Dermis blood vessel endothelial cell (primary cell): ENCODE data around the gene TMEM253. TPM values are rescaled to one million over a fixed set of nuclear protein-coding genes. Genes with fewer than 3 reads are reported as not detected.
A peak's percentile ranks its signal among the peaks of the same experiment; 100 is the strongest.

Experiments used
- DNase-seq: peaks from one replicate; pipeline ENCODE4 v3.0.0; 2010
- total RNA-seq: library from RNA; depleted of rRNA; stranded (reverse); fragments of >200 nt; gene quantifications from 2 replicates; pipeline ENCODE4 v1.2.3, GENCODE V29; 2014

The TMEM253 gene
- total RNA-seq, 1 donor from 2014 or later = not detected

GRCh38 chr14:21106176-21106497, 5.3 kb downstream of the TMEM253 start:
- DNase-seq = no peak

GRCh38 chr14:21106498-21107282, 5.8 kb downstream of the TMEM253 start:
- DNase-seq = peak; percentile 88

- DNase-seq = no peak
Observed at GRCh38 chr14:21107283-21107800, 6.5 kb downstream of the TMEM253 start.

GRCh38 chr14:21108791-21109190, 7.9 kb downstream of the TMEM253 start:
- DNase-seq = no peak

GRCh38 chr14:21109377-21110138, 8.7 kb downstream of the TMEM253 start:
- DNase-seq = no peak

GRCh38 chr14:21112255-21112654, 11.4 kb downstream of the TMEM253 start:
- no peak for DNase-seq

- no peak for DNase-seq
Observed at GRCh38 chr14:21113369-21113768, 12.5 kb downstream of the TMEM253 start.

GRCh38 chr14:21118933-21119332, 18.1 kb downstream of the TMEM253 start:
- no peak for DNase-seq

- DNase-seq = no peak
Observed at GRCh38 chr14:21120686-21121085, 19.8 kb downstream of the TMEM253 start.

GRCh38 chr14:21121122-21121521, 20.3 kb downstream of the TMEM253 start:
- no peak for DNase-seq

GRCh38 chr14:21123429-21123828, 22.6 kb downstream of the TMEM253 start:
- DNase-seq = no peak

- no peak for DNase-seq
Observed at GRCh38 chr14:21133901-21134300, 33.0 kb downstream of the TMEM253 start.

GRCh38 chr14:21136024-21136423, 35.2 kb downstream of the TMEM253 start:
- peak; percentile 15 for DNase-seq

GRCh38 chr14:21142357-21142756, 41.5 kb downstream of the TMEM253 start:
- no peak for DNase-seq

- no peak for DNase-seq
Observed at GRCh38 chr14:21145437-21145836, 44.6 kb downstream of the TMEM253 start.

- DNase-seq = no peak
Observed at GRCh38 chr14:21149641-21150367, 48.9 kb downstream of the TMEM253 start.

Other genes with a start within 250 kb of the TMEM253 start
- not detected in 2 replicates for gene RNASE3, start 209.7 kb upstream of the TMEM253 start, total RNA-seq
- 0.14 TPM in 1 of 2 replicates, not detected in the other for gene RNASE2, start 145.6 kb upstream of the TMEM253 start, total RNA-seq
- gene METTL17, start 111.1 kb upstream of the TMEM253 start, total RNA-seq = 32.8 and 32.9 TPM in 2 replicates
- gene SLC39A2, start 101.8 kb upstream of the TMEM253 start, total RNA-seq = not detected in 2 replicates
- 3.3 and 3.6 TPM in 2 replicates for gene NDRG2, start 76.0 kb upstream of the TMEM253 start, total RNA-seq
- not detected in 2 replicates for gene TPPP2, start 70.8 kb upstream of the TMEM253 start, total RNA-seq
- not detected in 2 replicates for gene RNASE13, start 66.3 kb upstream of the TMEM253 start, total RNA-seq
- not detected in 2 replicates for gene RNASE7, start 58.7 kb upstream of the TMEM253 start, total RNA-seq
- gene RNASE8, start 43.2 kb upstream of the TMEM253 start, total RNA-seq = not detected in 2 replicates
- gene ARHGEF40, start 30.8 kb upstream of the TMEM253 start, total RNA-seq = 6.2 and 7.3 TPM in 2 replicates
- 5.1 and 7.0 TPM in 2 replicates for gene ZNF219, start 2.4 kb upstream of the TMEM253 start, total RNA-seq
- gene OR5AU1, start 55.0 kb downstream of the TMEM253 start, total RNA-seq = not detected in 2 replicates
- 601 and 625 TPM in 2 replicates for gene HNRNPC, start 168.4 kb downstream of the TMEM253 start, total RNA-seq
- gene RPGRIP1, start 179.0 kb downstream of the TMEM253 start, total RNA-seq = 0.33 TPM in 1 of 2 replicates, not detected in the other